Stimulated activated CD4-positive, alpha-beta T cell treated with anti-CD3 and anti-CD28 coated beads, TNF-alpha, amount 100 ng/mL, for 24 hours (primary cell): ENCODE data around the gene SETD7.

Source experiments
- DNase-seq, 3 experiments: peaks; one replicate each; pipeline ENCODE4 v3.0.0-alpha.2; 2020; ENCODE audit warnings: low read depth in 3 of 3

SETD7 gene

DNA sequence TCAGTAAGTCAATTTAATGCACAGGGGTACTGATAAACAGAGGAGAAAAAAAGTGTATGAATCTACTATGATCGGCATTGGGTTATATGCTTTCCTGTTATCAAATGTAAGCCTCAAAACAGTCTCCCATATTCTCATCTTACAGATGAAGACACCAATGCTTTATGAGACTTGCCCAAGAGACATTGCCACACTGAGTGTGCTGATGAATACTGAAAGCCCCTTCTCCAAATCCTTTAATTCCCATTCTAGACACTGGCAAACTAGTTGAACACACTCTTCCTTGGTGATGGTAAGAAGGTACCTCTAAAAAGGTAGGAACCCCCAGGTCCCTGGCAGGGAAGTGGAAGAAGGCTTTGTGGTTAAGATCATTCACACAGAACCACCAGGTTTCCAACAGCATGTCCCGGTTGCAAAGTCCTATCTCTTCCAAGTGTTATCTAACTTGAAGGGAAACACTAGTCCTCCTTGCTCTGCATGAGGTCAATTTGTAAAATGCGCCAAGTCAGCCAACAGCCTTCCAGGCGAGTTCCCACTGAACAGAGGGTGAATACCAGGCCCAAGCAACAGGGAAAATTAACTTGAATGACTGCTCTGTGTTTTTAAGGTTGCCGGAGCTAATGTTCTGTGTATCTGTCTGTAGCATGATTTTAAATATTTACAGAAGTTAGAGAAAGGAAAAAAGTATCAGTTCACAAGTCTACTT, 5.1 kb downstream of the SETD7 start:
- no peak for DNase-seq

DNA sequence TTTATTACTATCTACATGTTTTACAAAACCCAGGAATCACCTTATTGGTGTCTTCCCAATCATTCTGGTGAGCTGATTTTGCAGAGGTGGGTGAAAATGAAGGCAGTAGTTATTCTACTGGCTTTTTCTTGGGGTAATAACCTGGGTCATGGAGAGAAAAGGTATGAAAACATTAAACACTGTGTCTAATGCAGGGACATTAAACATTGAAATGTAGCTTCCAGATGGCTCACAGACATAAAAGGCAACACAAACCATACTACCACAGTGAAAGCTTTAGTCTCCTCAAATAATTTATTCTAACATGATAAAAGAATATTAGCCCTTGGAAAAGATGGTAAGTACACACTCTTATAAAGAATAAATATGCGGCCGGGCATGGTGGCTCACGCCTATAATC, 8.0 kb downstream of the SETD7 start:
- no peak for DNase-seq

GRCh38 chr4:139540632-139541031, 15.4 kb downstream of the SETD7 start:
- no peak for DNase-seq

DNA sequence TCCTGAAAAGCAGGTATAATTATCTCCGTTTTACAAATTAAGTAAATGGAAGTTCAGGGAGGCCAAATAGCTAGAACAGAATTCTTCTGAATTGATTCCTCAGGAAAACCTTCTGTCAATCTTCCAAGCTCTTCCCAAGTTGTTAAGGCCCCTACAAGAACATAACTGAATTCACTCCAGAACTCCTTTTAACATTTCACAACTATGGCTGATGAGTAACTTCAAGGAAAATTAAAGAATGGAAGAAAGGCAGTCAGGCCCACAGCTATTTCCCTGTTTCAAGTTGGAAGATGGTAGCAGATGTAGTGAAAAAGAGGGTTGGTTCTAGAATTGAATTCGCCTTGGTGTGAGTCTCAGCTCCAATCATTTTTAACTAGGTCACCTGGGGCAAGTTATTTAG, 15.9 kb downstream of the SETD7 start:
- no peak for DNase-seq

DNA sequence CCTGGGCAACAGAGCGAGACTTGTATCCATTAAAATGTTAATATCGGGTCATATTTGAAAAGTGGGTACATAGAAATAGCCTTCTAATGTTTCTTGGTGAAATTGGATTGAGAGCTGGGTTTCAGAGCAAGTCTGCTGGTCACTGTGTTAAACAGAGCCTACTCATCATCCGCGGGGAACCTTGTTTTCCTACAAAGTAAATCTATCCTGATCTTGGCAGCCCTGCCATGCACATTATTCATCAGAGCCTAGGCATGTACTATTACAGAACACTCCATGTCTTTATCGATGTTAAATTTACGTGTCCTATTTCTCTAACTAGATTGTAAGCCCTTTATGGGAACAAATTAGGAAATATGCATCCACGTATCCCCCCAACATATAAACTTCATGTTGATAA, 18.7 kb downstream of the SETD7 start:
- no peak for DNase-seq

DNA sequence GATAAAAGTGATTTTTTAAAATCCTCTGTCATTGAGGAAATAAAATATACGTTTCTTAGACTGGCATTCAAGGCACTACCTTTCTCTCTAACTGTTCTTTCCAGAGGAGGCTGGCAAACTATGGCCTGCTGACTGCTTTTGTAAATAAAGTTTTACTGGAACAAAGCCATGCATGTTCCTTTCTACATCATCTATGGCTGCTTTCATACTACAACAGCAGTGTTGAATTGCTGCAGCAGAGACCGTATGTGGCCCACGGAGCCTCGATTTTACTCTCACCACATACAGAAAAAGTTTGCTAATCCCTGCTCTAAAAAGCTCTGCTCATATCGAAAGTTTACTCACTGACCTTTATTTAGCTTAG, 20.2 kb downstream of the SETD7 start:
- DNase-seq = no peak

DNA sequence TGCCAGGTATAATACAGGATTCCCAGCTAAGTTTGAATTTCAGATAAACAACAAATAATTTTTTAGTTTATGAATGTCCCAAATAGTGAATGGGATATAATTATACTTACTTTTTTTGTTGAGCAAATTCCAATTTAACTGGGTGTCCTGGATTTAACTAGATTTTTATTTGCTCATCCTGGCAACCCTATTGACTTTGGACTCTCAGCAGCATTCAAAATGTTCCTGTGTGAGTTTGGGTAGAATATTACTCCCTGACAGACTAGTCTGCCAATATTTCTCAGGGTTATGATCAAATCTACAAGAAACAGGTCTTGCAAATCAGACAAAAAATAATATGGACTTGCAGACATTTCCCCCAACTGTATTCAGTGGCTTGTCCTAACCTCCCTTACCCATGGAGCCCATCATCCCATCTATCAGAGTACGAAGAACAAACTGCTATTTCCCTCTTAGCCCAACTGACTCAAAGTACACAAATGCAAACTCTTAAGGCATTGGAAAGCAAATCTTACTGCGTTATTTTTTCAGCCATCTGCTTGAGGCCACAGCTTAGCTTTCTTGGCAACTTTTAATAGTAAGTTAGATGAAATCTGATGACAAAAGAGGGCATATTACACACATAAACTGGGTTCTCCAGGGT, 20.7 kb downstream of the SETD7 start:
- no peak for DNase-seq

DNA sequence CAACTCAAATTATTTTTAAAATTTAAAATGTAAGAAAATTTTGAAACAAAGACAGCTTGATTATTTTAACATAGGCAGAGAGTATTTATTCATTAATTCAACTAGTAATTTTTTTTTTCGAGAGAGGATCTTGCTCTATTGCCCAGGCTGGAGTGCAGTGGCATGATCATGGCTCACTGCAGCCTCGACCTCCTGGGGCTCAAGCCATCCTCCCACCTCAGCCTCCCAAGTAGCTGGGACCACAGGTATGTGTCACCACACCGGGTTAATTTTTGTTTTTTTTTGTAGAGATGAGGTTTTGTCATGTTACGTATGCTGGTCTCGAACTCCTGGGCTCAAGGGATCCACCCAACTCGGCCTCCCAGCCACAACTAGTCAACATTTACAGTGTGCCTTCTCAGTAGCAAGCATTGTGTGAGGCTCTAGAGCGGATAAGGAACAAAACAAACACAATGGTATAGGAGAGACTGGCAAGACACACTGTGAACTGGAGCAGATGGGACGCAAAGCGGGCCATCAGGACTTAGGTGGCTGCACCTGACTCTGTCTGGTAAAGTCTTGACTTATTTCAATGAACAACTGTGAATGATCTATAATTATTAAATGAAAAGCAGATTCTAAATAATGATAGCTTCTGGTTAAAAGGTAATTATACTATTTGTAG, 21.6 kb downstream of the SETD7 start:
- DNase-seq = no peak

DNA sequence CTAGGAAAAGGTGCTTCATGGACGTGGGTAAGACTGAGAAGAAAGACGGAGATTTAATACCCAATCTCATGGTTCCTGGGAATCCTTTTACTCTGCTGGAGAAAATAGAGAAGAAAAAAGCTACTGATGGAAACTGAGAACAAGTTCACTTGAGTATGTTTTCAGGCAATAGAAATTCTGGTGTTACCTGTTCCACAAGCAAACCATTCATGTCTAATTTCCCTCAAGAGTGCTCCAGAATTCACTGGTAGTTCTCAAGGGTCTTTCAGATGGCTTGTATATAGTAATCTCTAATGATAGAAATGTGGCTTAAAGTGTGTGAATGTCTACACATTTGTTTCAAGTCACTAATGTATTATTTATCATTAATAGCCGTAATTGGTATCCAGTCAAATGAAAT, 22.5 kb downstream of the SETD7 start:
- DNase-seq = no peak

DNA sequence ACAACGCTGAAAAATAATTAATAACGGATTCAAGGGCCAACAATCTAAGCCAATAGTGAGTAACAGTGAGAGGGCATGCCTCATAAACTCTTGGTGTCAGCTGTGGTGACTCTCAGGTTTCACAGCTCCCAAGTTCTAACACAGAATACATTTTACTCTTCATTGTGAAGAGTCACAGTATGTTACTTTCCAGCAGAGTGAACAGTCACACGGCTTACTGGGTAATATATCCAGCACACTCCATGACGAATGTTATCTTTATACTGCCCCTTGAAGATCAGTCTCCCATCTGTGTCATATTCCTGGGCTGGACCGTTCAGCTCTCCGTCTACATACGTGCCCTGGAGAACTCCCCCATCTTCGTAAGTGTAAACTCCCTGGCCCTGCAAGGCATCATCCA, 23.1 kb downstream of the SETD7 start:
- DNase-seq = no peak

- peak; percentile 9 to 36 (median 31) for DNase-seq
Observed at GRCh38 chr4:139530833-139531427, 25.1 kb downstream of the SETD7 start.

DNA sequence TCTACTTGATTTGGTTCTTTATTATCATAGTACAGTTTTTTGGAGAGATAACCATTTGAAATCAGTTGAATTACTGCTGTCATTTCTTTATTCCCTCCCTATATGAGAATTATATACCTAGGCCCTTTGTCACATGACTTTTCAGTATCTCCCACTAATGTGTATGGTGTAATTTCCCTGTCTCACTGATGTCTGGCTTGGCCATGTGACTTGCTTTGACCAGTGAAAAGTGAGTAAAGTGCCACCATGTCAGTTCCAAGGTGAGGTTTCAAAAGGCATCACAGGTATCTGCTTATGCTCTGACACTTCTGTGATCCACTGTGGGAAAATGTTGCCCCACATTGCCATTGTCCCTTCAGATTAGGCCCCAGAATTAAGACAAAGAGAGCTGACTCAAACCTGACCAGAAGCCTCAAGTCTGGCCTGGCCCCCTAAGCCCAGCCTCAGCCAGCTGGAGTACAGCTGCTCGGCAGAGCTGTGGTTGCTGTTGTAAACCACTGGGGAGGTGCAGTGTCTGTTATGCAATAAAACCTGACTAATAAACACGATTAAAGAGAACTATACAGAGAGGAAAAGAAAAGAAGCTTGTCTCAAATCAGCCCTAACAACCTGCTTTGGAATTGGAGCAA, 27.5 kb downstream of the SETD7 start:
- no peak for DNase-seq

DNA sequence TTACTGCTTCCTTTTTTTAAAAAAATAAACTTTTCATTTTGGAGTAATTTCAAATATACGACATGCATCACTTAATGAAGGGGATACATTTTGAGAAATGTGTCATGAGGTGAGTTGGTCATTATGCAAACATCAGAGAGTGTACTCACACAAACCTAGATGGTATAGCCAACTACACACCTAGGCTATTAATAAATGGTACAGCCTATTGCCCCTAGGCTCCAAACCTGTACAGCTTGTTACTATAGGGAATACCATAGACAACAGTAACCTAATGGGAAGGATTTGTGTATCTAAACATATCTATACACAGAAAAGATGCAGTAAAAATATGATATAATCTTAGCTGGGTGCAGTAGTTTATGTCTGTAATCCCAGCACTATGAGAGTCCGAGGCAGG, 29.1 kb downstream of the SETD7 start:
- no peak for DNase-seq

- DNase-seq = no peak
Observed at GRCh38 chr4:139525414-139525813, 30.6 kb downstream of the SETD7 start.

DNA sequence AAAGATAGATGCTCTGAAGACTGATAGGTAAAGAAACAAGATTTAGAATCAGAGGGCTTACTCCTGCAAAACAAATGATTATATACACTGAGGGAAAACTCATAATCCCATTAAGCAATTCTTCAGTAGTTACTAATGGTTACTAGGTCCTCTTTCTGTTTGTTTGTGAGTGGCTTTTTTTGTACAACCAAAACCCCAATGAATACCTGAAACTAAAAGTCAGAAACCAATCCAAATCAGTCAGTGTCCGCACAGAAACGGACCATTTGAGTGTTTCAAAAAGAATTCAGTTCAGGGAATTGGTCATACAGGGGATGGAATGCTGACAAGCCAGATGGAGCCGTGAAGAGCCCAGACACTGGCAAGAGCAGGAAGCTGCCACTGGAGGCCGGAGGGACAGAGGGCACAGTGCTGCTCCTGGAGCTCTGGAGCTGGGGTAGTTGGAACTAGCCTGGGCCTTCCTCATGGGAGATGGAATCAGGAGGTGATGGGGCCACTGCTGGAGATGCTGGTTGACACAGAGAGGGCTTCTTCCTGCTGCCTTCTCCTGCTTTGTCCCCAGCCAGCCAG, 31.9 kb downstream of the SETD7 start:
- DNase-seq = no peak

DNA sequence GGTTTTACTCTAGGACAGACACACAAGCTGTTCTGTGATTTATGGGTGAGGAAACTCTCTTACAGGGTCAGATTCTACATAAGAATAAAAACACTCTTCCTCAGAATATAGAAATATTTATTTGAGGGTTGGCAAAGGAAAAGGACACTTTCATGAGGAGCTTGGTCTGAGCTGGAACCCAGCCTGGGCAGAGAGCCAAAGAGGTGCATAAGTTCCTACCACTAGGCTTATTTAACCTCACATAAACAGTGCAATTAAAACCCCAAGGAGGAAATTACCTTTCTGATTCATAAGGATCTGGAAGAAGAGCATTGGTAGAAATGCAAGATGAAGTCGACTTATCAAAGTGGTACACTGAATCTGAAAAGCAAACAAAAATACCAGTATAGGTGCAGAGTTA, 32.9 kb downstream of the SETD7 start:
- no peak for DNase-seq

- no peak for DNase-seq
Observed at GRCh38 chr4:139522457-139522856, 33.6 kb downstream of the SETD7 start.

DNA sequence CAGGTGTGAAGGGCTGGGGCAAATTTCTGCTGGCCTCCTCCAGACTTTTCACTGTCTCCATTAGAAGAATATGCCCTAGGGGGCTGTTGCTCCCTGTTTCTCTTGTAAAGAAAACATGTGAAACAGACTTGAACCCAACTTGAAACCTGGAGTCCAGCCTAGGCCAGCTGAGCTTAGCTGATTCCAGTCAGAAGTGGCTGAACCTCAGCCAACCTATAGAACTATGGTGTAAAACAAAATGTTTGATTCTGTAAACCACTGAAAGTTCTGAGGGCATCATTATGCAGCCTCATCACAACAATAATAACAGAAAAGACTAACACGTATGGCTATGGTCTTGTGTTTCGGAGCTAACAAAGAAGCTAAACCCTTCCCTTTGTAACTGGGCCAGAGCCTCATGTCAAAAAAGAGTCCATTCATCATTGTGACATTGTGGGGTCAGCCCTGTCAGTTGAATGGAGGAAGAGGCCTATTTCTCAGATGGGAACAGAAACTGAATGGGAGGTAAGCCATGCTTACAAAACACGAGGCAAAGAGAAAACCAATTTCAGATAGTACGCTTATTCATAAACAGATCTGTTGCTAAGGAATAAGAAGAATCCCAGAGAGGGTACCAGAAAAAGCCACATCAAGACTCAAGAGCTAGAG, 34.1 kb downstream of the SETD7 start:
- DNase-seq = no peak

DNA sequence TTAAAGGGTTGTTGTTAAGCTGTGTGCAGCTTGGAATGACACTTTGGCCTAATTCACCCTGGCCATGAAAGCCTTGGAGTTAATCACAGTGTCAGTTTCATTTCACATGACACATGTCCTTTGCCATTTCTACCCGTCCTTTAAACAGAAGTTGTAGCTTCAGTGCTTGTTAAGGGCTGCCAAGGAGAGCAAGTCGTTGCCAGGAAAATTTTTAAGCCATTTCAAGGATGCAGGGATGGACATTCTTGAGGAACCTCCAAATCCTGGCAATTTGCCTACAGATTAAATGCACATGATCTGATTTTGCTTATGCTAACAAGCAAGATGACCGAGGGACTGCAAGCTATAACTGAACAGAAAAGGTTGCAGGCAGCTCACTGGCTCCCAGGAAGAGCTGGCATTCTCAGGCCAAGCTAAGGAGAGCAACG, 40.5 kb downstream of the SETD7 start:
- DNase-seq = no peak

- DNase-seq = no peak
Observed at GRCh38 chr4:139514382-139515059, 41.5 kb downstream of the SETD7 start.

- no peak for DNase-seq
Observed at GRCh38 chr4:139511320-139511719, 44.7 kb downstream of the SETD7 start.
